DMS114 treated with DMSO at 0.1 percent for 48 hours (cell line): ENCODE results near the gene C5orf52.
"Not testable (repeated sequence)": the region's sequence is repeated elsewhere in the genome, so short reads cannot be mapped to it uniquely, and the experiment has no call there.

Experiments
- DNase-seq: peaks from one replicate; lab custom pipeline; 2025; ENCODE audit not compliant: unreplicated experiment; lab: John Stamatoyannopoulos, UW

C5orf52 gene

DNA sequence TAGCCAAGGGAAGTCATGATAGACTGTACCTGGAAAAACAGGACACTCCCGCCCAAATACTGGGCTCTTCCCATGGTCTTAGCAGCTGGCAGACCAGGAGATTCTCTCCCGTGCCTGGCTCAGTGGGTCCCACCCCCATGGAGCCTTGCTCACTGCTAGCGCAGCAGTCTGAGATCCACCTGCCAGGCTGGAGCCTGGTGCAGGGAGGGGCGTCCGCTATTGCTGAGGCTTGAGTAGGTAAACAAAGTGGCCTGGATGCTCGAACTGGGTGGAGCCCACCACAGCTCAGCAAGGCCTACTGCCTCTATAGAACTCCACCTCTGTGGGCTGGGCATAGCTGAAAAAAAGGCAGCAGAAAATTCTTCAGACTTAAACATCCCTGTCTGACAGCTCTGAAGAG is 49.8 kb downstream of the C5orf52 start:
- DNase-seq: no peak

DNA sequence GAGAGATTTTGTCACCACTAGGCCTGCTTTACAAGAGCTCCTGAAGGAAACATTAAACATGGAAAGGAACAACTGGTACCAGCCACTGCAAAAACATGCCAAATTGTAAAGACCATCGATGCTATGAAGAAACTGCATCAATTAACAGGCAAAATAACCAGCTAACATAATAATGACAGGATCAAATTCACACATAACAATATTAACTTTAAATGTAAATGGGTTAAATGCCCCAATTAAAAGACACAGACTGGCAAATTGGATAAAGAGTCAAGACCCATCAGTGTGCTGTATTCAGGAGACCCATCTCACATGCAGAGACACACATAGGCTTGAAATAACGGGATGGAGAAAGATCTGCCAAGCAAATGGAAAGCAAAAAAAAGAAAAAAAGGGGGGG is 51.6 kb downstream of the C5orf52 start:
- not testable (repeated sequence) for DNase-seq

DNA sequence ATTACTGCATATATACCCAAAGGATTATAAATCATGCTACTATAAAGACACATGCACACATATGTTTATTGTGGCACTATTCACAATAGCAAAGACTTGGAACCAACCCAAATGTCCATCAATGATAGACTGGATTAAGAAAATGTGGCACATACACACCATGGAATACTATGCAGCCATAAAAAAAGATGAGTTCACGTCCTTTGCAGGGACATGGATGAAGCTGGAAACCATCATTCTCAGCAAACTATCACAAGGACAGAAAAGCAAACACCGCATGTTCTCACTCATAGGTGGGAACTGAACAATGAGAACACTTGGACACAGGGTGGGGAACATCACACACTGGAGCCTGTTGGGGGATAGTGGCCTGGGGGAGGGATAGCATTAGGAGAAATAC is 55.3 kb downstream of the C5orf52 start:
- DNase-seq: not testable (repeated sequence)

DNA sequence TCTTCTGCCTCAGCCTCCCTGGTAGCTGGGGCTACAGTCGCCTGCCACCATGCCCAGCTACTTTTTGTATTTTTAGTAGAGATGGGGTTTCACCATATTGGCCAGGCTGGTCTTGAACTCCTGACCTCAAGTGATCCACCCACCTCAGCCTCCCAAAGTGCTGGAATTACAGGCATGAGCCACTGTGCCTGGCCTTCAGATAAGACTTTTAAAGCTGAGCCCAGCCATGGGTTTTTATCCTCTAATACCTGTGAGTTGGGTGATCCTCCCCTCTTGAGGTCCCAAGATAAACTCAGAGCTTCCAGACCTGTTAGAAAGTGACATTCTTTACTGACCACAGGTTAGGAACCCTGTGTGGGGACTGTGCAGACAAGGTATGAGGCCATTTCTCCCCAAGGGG is 56.5 kb downstream of the C5orf52 start:
- DNase-seq: not testable (repeated sequence)
